ENCODE data around the gene SLC22A7.

Gene SLC22A7

DNA sequence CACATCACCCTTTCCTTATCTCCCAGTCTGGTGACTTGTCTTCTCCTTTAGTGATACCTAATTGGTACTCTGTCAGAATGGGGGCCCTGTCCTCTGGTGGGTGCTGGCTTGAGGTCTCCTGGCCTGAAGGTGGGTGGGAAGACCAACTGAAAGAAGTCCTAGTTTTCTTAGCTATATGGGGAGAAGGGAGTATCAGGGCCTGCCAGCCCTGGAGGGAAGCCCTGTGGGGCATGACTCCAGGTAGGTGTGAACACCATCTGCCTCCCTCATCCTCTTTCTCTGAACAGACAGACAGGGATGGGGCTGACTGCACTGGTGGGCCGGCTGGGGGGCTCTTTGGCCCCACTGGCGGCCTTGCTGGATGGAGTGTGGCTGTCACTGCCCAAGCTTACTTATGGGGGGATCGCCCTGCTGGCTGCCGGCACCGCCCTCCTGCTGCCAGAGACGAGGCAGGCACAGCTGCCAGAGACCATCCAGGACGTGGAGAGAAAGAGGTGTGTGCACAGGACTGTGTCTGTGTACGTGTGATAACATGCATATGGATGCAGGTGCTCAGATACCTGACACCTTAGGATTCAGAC is 5.8 kb downstream of the SLC22A7 start:
- Histone ChIP-seq H3K36me3 (ENCODE audit: low read length) (no peaks in the 10 kb centered on the region), H3K4me2 (ENCODE audit: low read depth, low read length, poor library complexity, severe bottlenecking) (no peak overlapping the region), H3K9ac (ENCODE audit: low read length) (no peak overlapping the region), H3K9me2 (replicated peaks; ENCODE audit: insufficient read depth, low read length) (no peaks in the 10 kb centered on the region), H3K4me3 (ENCODE audit: insufficient read depth, low read length, poor library complexity, severe bottlenecking) (no peak overlapping the region), H3K27ac (ENCODE audit: low read depth, low read length) (no peak overlapping the region), H2AFZ (ENCODE audit: low read depth, low read length, severe bottlenecking) (no peak overlapping the region), H3K27me3 (ENCODE audit: low read length) (no peaks in the 10 kb centered on the region), H3K9me3 (ENCODE audit: insufficient read depth, low read length) (no peaks in the 10 kb centered on the region), H3K79me2 (ENCODE audit: insufficient read depth, low read length) (no peaks in the 10 kb centered on the region), H4K20me1 (ENCODE audit: low read depth, low read length) (no peaks in the 10 kb centered on the region), H3F3A (ENCODE audit: insufficient read depth) (no peaks in the 10 kb centered on the region)
- no peak for TF ChIP-seq CTCF (IDR thresholded peaks at IDR 0.05; ENCODE audit: insufficient read depth, low read length, poor library complexity, severe bottlenecking)
- TF ChIP-seq EZH2phosphoT487 (conservative IDR thresholded peaks at IDR 0.05; ENCODE audit: low read length) = no peak

GRCh38 chr6:43304361-43304760 is 6.3 kb downstream of the SLC22A7 start:
- Histone ChIP-seq H3K79me2 (ENCODE audit: insufficient read depth, low read length) (no peaks in the 10 kb centered on the region), H4K20me1 (ENCODE audit: low read depth, low read length) (no peaks in the 10 kb centered on the region), H3F3A (ENCODE audit: insufficient read depth) (no peaks in the 10 kb centered on the region), H3K27ac (ENCODE audit: low read depth, low read length) (no peak overlapping the region), H3K27me3 (ENCODE audit: low read length) (no peaks in the 10 kb centered on the region), H3K9me3 (ENCODE audit: insufficient read depth, low read length) (no peaks in the 10 kb centered on the region), H3K4me3 (ENCODE audit: insufficient read depth, low read length, poor library complexity, severe bottlenecking) (no peak overlapping the region), H3K9ac (ENCODE audit: low read length) (no peak overlapping the region), H3K9me2 (replicated peaks; ENCODE audit: insufficient read depth, low read length) (no peaks in the 10 kb centered on the region), H3K36me3 (ENCODE audit: low read length) (no peaks in the 10 kb centered on the region), H2AFZ (ENCODE audit: low read depth, low read length, severe bottlenecking) (no peak overlapping the region), H3K4me2 (ENCODE audit: low read depth, low read length, poor library complexity, severe bottlenecking) (no peak overlapping the region)
- TF ChIP-seq EZH2phosphoT487 (conservative IDR thresholded peaks at IDR 0.05; ENCODE audit: low read length) (no peak), CTCF (IDR thresholded peaks at IDR 0.05; ENCODE audit: insufficient read depth, low read length, poor library complexity, severe bottlenecking) (no peak)

DNA sequence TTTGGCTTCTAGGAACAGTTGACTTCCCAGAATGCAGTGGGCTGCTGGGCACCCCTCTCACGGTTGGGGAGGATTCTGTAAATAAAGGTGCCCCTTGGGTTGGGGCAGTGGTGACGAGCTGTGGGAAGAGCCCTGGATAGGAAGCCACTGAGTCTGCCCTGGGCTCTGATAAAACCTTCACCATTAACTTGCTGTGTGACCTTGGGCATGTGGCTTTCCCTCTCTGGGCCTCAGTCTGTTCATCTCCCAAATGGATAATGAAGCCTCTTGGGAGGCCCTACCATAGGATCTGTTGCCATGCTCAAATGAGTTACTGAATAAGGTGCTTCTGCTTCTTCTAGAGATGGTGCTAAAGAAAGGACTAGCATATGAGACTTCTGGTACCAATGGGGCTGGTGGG is 6.8 kb downstream of the SLC22A7 start:
- Histone ChIP-seq H3K9me2 (replicated peaks; ENCODE audit: insufficient read depth, low read length) (no peaks in the 10 kb centered on the region), H3F3A (ENCODE audit: insufficient read depth) (no peaks in the 10 kb centered on the region), H3K4me3 (ENCODE audit: insufficient read depth, low read length, poor library complexity, severe bottlenecking) (no peak overlapping the region), H3K27ac (ENCODE audit: low read depth, low read length) (no peak overlapping the region), H3K79me2 (ENCODE audit: insufficient read depth, low read length) (no peaks in the 10 kb centered on the region), H3K9ac (ENCODE audit: low read length) (no peak overlapping the region), H4K20me1 (ENCODE audit: low read depth, low read length) (no peaks in the 10 kb centered on the region), H3K9me3 (ENCODE audit: insufficient read depth, low read length) (no peaks in the 10 kb centered on the region), H2AFZ (ENCODE audit: low read depth, low read length, severe bottlenecking) (no peak overlapping the region), H3K27me3 (ENCODE audit: low read length) (no peaks in the 10 kb centered on the region), H3K4me2 (ENCODE audit: low read depth, low read length, poor library complexity, severe bottlenecking) (no peak overlapping the region), H3K36me3 (ENCODE audit: low read length) (no peaks in the 10 kb centered on the region)
- no peak for TF ChIP-seq CTCF (IDR thresholded peaks at IDR 0.05; ENCODE audit: insufficient read depth, low read length, poor library complexity, severe bottlenecking)
- TF ChIP-seq EZH2phosphoT487 (conservative IDR thresholded peaks at IDR 0.05; ENCODE audit: low read length) = no peak
